ENCODE measurements around the gene VENTX.

Gene VENTX

DNA sequence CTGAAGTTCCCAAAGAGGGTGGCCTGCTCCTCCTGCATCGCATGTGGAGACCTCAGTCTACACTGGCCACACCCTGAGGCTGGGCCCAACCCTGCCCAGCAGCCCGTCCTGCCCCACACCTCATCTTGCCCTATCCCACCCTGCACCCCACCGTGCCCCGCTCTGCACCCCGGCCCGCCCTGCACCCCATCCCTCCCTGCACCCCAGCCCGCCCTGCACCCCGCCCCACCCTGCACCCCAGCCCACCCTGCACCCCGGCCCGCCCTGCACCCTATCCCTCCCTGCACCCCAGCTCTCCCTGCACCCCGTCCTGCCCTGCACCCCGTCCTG is 14.5 kb downstream of the VENTX start:
- no peak overlapping the region for H3K4me3 ChIP-seq (ENCODE audit: low read length)
- TF ChIP-seq, protein P1, sequence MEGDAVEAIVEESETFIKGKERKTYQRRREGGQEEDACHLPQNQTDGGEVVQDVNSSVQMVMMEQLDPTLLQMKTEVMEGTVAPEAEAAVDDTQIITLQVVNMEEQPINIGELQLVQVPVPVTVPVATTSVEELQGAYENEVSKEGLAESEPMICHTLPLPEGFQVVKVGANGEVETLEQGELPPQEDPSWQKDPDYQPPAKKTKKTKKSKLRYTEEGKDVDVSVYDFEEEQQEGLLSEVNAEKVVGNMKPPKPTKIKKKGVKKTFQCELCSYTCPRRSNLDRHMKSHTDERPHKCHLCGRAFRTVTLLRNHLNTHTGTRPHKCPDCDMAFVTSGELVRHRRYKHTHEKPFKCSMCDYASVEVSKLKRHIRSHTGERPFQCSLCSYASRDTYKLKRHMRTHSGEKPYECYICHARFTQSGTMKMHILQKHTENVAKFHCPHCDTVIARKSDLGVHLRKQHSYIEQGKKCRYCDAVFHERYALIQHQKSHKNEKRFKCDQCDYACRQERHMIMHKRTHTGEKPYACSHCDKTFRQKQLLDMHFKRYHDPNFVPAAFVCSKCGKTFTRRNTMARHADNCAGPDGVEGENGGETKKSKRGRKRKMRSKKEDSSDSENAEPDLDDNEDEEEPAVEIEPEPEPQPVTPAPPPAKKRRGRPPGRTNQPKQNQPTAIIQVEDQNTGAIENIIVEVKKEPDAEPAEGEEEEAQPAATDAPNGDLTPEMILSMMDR (conservative IDR thresholded peaks at IDR 0.05; ENCODE audit: low read length) = no peak
- no peak for DNase-seq (ENCODE audit: low read depth)

DNA sequence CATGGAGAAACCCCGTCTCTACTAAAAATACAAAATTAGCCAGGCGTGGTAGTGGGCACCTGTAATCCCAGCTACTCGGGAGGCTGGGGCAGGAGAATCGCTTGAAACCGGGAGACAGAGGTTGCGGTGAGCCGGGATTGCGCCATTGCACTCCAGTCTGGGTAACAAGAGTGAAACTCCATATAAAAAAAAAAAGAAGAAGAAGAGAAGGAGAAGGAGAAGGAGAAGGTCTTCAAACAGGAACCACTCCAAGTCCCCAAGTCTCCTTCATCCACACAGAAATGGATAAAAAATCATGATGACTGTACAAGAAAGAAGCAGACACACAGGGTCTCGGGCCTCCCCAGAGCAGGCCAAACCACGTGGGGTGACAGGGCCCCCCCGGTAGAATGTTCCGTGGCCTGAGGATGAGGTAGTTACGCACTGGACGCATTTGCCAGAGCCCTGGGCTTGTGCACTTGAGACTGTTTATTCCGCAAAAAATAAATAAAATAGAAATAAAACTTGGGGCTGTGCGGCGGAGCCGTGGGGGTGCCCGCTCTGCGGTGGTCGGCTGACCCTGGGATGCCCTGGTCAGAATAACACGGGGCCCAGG is 15.8 kb downstream of the VENTX start:
- TF ChIP-seq, protein P1 (conservative IDR thresholded peaks at IDR 0.05; ENCODE audit: low read length) = no peak
- no peak for DNase-seq (ENCODE audit: low read depth)
- H3K4me3 ChIP-seq (ENCODE audit: low read length) = no peak overlapping the region

GRCh38 chr10:133254421-133255120 is 16.9 kb downstream of the VENTX start:
- no peak for DNase-seq (ENCODE audit: low read depth)
- no peak overlapping the region for H3K4me3 ChIP-seq (ENCODE audit: low read length)
- TF ChIP-seq, protein P1 (conservative IDR thresholded peaks at IDR 0.05; ENCODE audit: low read length) = no peak

DNA sequence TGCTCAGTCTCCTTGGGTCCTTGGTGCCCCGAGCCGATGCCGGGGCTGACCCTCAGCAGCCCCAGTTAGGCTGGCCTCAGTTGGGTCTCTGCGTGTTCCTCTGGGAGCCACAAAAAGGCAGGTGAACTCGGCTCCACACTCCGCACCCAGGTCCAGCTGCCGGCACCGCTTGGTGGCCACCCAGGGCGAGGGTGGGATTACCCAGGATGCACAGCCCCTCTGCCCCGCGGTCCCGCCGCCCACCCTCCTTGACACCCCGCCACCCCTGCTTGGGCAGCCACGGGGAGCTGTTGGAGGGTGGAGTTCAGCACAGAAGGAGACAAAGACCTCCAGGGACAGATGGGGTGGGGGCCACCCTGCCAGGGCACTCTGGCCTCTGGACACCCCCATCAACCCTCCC is 17.7 kb downstream of the VENTX start:
- DNase-seq (ENCODE audit: low read depth) = no peak
- no peak overlapping the region for H3K4me3 ChIP-seq (ENCODE audit: low read length)
- TF ChIP-seq, protein P1 (conservative IDR thresholded peaks at IDR 0.05; ENCODE audit: low read length) = no peak

GRCh38 chr10:133257489-133258065 is 19.9 kb downstream of the VENTX start:
- no peak overlapping the region for H3K4me3 ChIP-seq (ENCODE audit: low read length)
- TF ChIP-seq, protein P1 (conservative IDR thresholded peaks at IDR 0.05; ENCODE audit: low read length) = peak; percentile 39
- DNase-seq (ENCODE audit: low read depth) = peak; percentile 19

DNA sequence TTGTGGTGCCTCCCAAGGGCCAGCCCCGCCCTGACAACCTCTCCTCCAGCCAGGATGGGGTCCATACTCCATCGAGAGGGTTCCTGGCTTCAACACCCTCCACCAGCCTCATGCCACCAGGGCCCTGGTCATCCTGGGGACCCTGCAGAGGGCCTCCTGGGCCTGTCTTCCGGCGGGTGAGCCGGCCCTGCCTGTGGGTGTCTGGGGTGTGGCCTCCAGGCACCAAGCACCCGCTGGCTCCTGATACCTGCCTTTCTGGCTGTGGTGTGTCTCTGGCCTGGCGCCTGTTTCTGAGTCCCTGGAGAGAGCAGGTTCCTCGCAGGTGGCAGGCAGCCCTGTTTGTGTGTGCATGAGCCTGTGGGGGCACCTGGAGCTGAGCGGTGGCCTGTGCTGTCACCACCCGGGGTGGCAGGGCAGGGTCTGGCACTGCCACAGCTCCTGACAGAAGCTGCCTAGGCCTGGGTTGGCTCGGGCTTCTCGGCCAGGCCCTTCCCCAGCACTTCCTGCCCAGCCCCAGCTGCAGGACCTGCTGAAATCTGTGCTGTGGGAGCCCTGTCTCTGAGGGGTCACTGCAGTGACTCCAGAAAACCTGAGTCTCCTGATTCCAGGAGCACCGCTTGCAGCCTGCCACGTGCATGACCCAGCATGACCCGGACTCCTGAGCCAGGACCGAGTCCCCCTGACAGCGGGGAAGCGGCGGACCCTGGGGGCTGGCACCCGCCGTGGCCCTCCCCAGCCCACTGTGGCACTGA is 20.6 kb downstream of the VENTX start:
- no peak overlapping the region for H3K4me3 ChIP-seq (ENCODE audit: low read length)
- no peak for DNase-seq (ENCODE audit: low read depth)
- TF ChIP-seq, protein P1 (conservative IDR thresholded peaks at IDR 0.05; ENCODE audit: low read length) = no peak

Measured in AG10803 (cell line).